Large intestine (tissue), 3 donors: ENCODE measurements around the gene C6orf136. TPM values are rescaled to one million over a fixed set of nuclear protein-coding genes. Genes with fewer than 3 reads are reported as not detected.
A peak's percentile ranks its signal among the peaks of the same experiment; 100 is the strongest.

ENCODE experiments used
- DNase-seq, 2 donors: peaks; one replicate each; pipeline versions ENCODE4 v3.0.0 to v3.0.0-alpha.2; 2013
- H3K27ac ChIP-seq: one replicate; pipeline ENCODE4 v1.5.1; 2013; ENCODE audit warnings: low read length
- H3K27me3 ChIP-seq: 2 replicates; pipeline ENCODE4 v1.6.1; 2013; ENCODE audit warnings: low read length; ENCODE audit not compliant: control insufficient read depth, insufficient read depth
- H3K36me3 ChIP-seq: 2 replicates; pipeline ENCODE4 v1.6.1; 2013; ENCODE audit warnings: low read length; ENCODE audit not compliant: control insufficient read depth, insufficient read depth
- H3K4me1 ChIP-seq: one replicate; pipeline ENCODE4 v1.6.1; 2013; ENCODE audit warnings: low read length; ENCODE audit not compliant: control insufficient read depth, insufficient read depth
- H3K4me3 ChIP-seq: one replicate; pipeline ENCODE4 v1.5.1; 2013; ENCODE audit warnings: low read length
- H3K9me3 ChIP-seq: one replicate; pipeline ENCODE4 v1.6.1; 2013; ENCODE audit warnings: mild to moderate bottlenecking, low read depth, low read length, moderate library complexity; ENCODE audit not compliant: control insufficient read depth
- WGBS: methylation state at CpG from one replicate; pipeline ENCODE4 v1.1.5; 2013; ENCODE audit warnings: low lambda C conversion rate; ENCODE audit not compliant: insufficient coverage; 5-methylcytosine and 5-hydroxymethylcytosine counted together
- polyA plus RNA-seq: library from polyadenylated mRNA; unstranded; fragments of 120-200 nt; gene quantifications from one replicate; pipeline ENCODE4 v1.2.1, GENCODE V29; 2013

C6orf136 gene
- polyA plus RNA-seq, 1 donor, result 34.7 TPM

DNA sequence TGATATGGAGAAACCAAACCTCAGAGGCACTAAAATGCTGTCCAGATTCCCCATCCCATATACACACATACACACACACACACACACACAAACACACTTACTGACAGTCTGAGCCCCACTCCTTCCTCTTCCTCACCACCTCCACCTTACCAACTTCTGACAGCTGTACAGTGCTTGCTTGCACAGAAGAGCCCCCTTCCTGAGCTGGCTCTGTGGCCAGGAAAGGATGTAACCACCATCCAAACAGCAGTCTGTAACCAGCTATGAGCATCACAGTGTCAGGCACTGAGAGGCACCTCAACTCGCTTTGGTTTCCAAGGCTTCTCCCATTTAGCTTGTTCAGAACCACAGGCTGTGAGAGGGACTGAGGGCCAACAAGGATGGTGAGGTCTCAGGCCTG is 5.9 kb upstream of the C6orf136 start:
- peaks cover 64% of the 10 kb centered on the region for H3K36me3 ChIP-seq
- no CpG with 5 or more reads among the region's 1 CpG for whole genome bisulfite sequencing
- H3K27ac ChIP-seq, result no peak overlapping the region

GRCh38 chr6:30643656-30644055 is 3.3 kb upstream of the C6orf136 start:
- no peak overlapping the region for H3K27ac ChIP-seq
- H3K27me3 ChIP-seq, result no peaks in the 10 kb centered on the region
- H3K36me3 ChIP-seq, result peaks cover 57% of the 10 kb centered on the region
- H3K4me1 ChIP-seq, result peaks cover 15% of the 10 kb centered on the region
- no CpG with 5 or more reads among the region's 2 CpGs for WGBS
- peaks cover 2% of the 10 kb centered on the region for H3K9me3 ChIP-seq
- H3K4me3 ChIP-seq, result no peak overlapping the region
- no peak for DNase-seq

More for the DNA sequence above, 5.9 kb upstream of the C6orf136 start:
- H3K27me3 ChIP-seq, result no peaks in the 10 kb centered on the region
- DNase-seq, result no peak
- no peak overlapping the region for H3K4me3 ChIP-seq
- no peaks in the 10 kb centered on the region for H3K9me3 ChIP-seq
- H3K4me1 ChIP-seq, result peaks cover 8% of the 10 kb centered on the region

- Histone ChIP-seq H3K27ac (no peak overlapping the region), H3K9me3 (peaks cover 2% of the 10 kb centered on the region), H3K36me3 (peaks cover 54% of the 10 kb centered on the region), H3K4me3 (no peak overlapping the region), H3K27me3 (no peaks in the 10 kb centered on the region), H3K4me1 (peaks cover 16% of the 10 kb centered on the region)
- DNase-seq, result peak in 1 of 2 donors; percentile 32
- WGBS, result 43% methylated on average over 3 of the region's 5 CpGs
Observed at GRCh38 chr6:30644769-30645168, 2.2 kb upstream of the C6orf136 start.

DNA sequence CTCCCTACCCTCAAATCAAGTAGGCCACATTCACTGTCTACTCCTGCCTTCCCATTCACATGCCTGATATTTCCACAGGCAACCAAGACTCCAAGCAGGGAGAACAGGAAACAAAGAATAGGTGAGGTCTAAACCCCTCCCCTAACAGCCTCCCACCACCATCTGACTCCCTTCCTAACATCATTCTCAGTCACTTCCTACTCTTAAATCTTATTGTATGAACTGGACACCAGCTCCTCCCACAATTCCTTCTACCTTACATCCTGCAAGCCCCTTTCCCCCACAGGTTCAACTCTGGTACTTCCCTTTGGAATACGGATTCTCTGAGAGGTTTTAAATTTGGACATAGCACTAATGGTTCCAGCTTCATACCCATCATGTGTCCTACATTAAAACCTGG is 944 bp upstream of the C6orf136 start:
- WGBS, result no CpG with 5 or more reads among the region's 1 CpG
- Histone ChIP-seq H3K36me3 (peaks cover 46% of the 10 kb centered on the region), H3K4me1 (peaks cover 16% of the 10 kb centered on the region), H3K9me3 (peaks cover 2% of the 10 kb centered on the region), H3K27ac (no peak overlapping the region), H3K4me3 (no peak overlapping the region), H3K27me3 (no peaks in the 10 kb centered on the region)
- no peak for DNase-seq

GRCh38 chr6:30647242-30648116 is 546 bp downstream of the C6orf136 start:
- H3K27ac ChIP-seq, result peak overlapping the region; percentile 96
- H3K9me3 ChIP-seq, result peaks cover 2% of the 10 kb centered on the region
- no peaks in the 10 kb centered on the region for H3K27me3 ChIP-seq
- WGBS, result no CpG with 5 or more reads among the region's 78 CpGs
- peaks cover 48% of the 10 kb centered on the region for H3K36me3 ChIP-seq
- peak; percentile 54 to 83 for DNase-seq
- peak overlapping the region; percentile 94 for H3K4me3 ChIP-seq
- peaks cover 16% of the 10 kb centered on the region for H3K4me1 ChIP-seq

DNA sequence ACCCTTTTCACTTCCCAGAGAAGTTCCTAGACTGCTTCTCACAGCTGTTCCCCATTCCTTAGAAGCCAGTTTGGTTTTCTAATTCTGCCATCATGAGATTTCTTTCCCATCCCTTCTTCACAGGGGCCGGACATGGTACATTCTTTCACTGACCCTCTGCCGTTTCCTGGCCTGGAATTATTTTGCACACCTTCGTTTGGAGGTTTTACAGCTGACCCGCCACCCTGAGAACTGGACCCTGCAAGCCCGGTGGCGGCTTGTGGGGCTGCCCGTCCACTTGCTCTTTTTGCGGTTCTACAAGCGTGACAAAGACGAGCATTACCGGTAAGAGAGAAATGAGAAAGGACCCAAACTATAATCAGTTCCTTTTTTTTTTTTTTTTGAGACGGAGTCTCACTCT is 4.2 kb downstream of the C6orf136 start:
- H3K36me3 ChIP-seq, result peaks cover 58% of the 10 kb centered on the region

GRCh38 chr6:30654798-30655742 is 8.1 kb downstream of the C6orf136 start:
- H3K9me3 ChIP-seq, result no peaks in the 10 kb centered on the region
- H3K4me1 ChIP-seq, result no peaks in the 10 kb centered on the region
- no peak overlapping the region for H3K4me3 ChIP-seq
- DNase-seq, result no peak
- no peak overlapping the region for H3K27ac ChIP-seq
- no peaks in the 10 kb centered on the region for H3K27me3 ChIP-seq
- peaks cover 87% of the 10 kb centered on the region for H3K36me3 ChIP-seq
- WGBS, result 100% methylated on average over 1 of the region's 19 CpGs

More for the DNA sequence above, 4.2 kb downstream of the C6orf136 start:
- DNase-seq, result no peak
- no CpG with 5 or more reads among the region's 12 CpGs for WGBS
- Histone ChIP-seq H3K4me3 (no peak overlapping the region), H3K9me3 (peaks cover 2% of the 10 kb centered on the region), H3K27ac (no peak overlapping the region), H3K27me3 (no peaks in the 10 kb centered on the region), H3K4me1 (peaks cover 9% of the 10 kb centered on the region)

DNA sequence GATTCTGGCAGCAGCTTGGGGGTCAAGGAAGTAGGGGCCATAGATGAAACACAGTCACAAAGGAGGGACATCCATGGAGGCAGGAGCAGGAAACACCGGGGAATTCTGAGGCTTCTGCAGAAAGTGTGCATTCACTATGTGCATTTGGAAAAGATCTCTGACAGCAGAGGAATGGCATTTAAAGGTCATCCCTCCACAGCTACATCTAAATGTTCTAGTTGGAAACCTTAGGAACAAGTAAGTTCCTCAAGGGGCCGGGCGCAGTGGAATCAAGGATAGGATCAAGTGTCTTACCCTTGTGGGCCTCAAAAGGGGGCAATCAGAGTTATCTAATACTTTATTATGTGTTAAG is 8.8 kb downstream of the C6orf136 start:
- H3K4me1 ChIP-seq, result no peaks in the 10 kb centered on the region
- no peaks in the 10 kb centered on the region for H3K27me3 ChIP-seq
- no peak overlapping the region for H3K27ac ChIP-seq
- no peaks in the 10 kb centered on the region for H3K9me3 ChIP-seq
- no peak for DNase-seq
- no CpG with 5 or more reads among the region's 3 CpGs for WGBS
- no peak overlapping the region for H3K4me3 ChIP-seq
- peaks cover 90% of the 10 kb centered on the region for H3K36me3 ChIP-seq

DNA sequence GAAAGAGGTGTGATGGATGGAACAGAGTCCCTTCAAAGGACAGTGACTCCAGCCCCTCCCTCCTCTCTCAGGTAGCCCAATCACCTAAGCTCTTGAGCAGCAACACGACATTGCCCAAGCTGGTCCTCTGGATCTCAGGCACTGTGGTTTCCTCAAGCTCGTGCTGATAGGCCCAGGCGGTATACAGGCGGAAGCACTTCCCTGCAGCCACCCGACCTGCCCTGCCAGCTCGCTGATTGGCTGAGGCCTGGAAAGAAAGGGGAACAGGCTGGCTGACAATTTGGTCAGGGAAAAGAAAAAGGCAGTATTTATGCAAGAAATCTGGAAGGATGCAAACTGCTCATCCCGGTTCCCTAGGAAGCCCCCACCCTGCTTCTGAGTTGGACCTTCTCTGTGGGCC is 9.6 kb downstream of the C6orf136 start:
- Histone ChIP-seq H3K4me3 (no peak overlapping the region), H3K9me3 (no peaks in the 10 kb centered on the region), H3K27ac (no peak overlapping the region), H3K36me3 (peaks cover 87% of the 10 kb centered on the region), H3K27me3 (no peaks in the 10 kb centered on the region), H3K4me1 (no peaks in the 10 kb centered on the region)
- no peak for DNase-seq
- no CpG with 5 or more reads among the region's 7 CpGs for WGBS

- Histone ChIP-seq H3K27me3 (no peaks in the 10 kb centered on the region), H3K4me3 (no peak overlapping the region), H3K27ac (no peak overlapping the region), H3K4me1 (no peaks in the 10 kb centered on the region), H3K9me3 (no peaks in the 10 kb centered on the region), H3K36me3 (peaks cover 87% of the 10 kb centered on the region)
- DNase-seq, result no peak
Observed at GRCh38 chr6:30657454-30657853, 10.5 kb downstream of the C6orf136 start.
